AG04450 (cell line): Measurements from ENCODE around the gene NAA60. TPM values are rescaled to one million over a fixed set of nuclear protein-coding genes. Genes with fewer than 3 reads are reported as not detected.

Experiments used
- CTCF ChIA-PET: fragments of 300-600, 350-600 bp; formaldehyde crosslinking; extraction: SDS; loops from one replicate; lab custom pipeline; 2022; ENCODE audit warnings: antibody characterized with exemption, inconsistent platforms; lab: Charles Lee
- POLR2A ChIA-PET: fragments of 350-600 bp; formaldehyde crosslinking; extraction: SDS; loops from one replicate; lab custom pipeline; 2021; ENCODE audit warnings: antibody characterized with exemption, inconsistent platforms; lab: Yijun Ruan, JAX
- DNase-seq: peaks from one replicate; pipeline ENCODE4 v3.0.0-alpha.2; 2011; ENCODE audit warnings: low read depth, low spot score
- H3K27ac ChIP-seq: one replicate; pipeline ENCODE4 v1.5.1; 2012; ENCODE audit warnings: low read depth, low read length, control low read depth
- H3K27me3 ChIP-seq: one replicate; pipeline ENCODE4 v1.6.0; 2012; ENCODE audit warnings: low read length; ENCODE audit not compliant: control insufficient read depth, insufficient read depth
- H3K4me3 ChIP-seq: 2 replicates; pipeline ENCODE4 v1.5.1; 2011; ENCODE audit warnings: mild to moderate bottlenecking, low read depth, low read length, control low read depth
- H3K9me3 ChIP-seq: 2 replicates; pipeline ENCODE4 v1.5.1; 2012; ENCODE audit warnings: low read length; ENCODE audit not compliant: control insufficient read depth, insufficient read depth
- polyA plus RNA-seq: library from polyadenylated mRNA; depleted of rRNA; stranded (reverse); fragments of >200 nt; gene quantifications from 2 replicates; pipeline ENCODE4 v1.2.3, GENCODE V29; 2011
- TF ChIP-seq, protein P1 (sequence below): IDR thresholded peaks from 2 replicates; pipeline ENCODE4 v1.5.1; 2011; ENCODE audit warnings: low read depth, low read length, control low read depth, inconsistent platforms

Gene NAA60
- polyA plus RNA-seq, 1 experiment = 28.8 TPM

DNA sequence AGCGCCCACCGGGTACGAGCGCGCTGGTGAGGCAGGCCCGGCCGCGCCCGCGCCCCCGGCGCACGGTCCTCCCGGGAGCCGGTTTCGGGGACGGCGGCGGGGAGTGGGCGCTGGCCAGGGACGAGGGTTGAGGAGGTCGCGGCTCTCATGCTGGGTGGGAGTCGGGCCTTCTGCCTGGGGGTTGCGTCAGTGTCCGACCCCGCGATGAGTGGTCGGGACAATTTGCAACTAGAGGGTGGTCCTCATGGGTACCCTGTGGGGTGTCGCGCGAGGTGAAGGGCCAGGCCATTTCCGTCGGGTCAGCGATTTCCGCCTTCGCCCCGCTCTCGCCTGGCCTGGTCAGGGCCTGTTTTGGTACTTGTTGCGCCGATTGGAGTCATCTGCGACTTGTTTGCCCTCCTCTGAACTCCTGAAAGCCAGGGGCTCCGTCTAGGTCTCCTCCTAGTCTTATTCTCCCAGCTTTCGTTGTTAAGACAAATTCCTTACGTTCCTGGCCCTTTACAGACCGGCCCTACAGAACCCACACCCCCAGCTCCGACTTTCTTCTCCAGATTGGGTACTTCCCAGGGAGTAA lies 14.9 kb downstream of the NAA60 start:
- ChIA-PET CTCF (interaction anchor here (0.5 to 0.6 kb wide), 2 partner anchors 298 to 360 kb away, joined by 3 to 9 read pairs; no protein-coding TSS in a partner anchor), POLR2A (interaction anchor here (0.6 to 2.8 kb wide), 3 partner anchors 14 to 78 kb away, joined by 3 to 20 read pairs (median 5); partner anchors contain the start of genes NAA60 and ZNF597)
- no peaks in the 10 kb centered on the region for H3K9me3 ChIP-seq

DNA sequence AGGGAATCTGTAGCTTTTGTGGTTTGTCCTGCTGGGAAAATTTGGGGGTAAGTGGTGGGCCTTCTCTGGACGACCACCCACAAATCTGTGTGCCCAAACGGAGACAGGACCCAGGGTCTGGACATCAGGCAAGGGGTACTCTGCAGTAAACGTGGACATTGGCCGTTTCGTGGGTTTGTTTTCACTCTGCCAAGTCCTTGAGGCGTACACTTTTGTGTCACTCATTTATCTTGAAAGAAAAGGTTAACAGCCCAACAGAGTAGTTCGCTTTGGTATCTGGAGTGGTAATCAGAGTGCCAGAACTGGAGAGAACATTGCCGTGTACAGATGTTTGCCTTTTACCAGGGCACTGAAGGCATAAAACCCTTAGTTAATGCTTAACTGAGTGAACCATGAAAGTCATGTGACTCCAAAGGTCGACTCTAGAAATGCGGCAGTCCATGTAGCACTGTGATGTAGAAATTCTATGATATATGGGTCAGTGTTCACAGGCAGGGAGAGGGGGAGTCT lies 15.4 kb downstream of the NAA60 start:
- Histone ChIP-seq H3K27me3 (no peaks in the 10 kb centered on the region), H3K4me3 (peak overlapping the region; percentile 96), H3K27ac (peak overlapping the region; percentile 90), H3K9me3 (no peaks in the 10 kb centered on the region)
- ChIA-PET CTCF (interaction anchor here (0.5 to 0.6 kb wide), 2 partner anchors 299 to 361 kb away, joined by 3 to 9 read pairs; no protein-coding TSS in a partner anchor), POLR2A (interaction anchor here (0.6 to 2.8 kb wide), 3 partner anchors 15 to 78 kb away, joined by 3 to 20 read pairs (median 5); partner anchors contain the start of genes NAA60 and ZNF597)
- TF ChIP-seq, protein P1, sequence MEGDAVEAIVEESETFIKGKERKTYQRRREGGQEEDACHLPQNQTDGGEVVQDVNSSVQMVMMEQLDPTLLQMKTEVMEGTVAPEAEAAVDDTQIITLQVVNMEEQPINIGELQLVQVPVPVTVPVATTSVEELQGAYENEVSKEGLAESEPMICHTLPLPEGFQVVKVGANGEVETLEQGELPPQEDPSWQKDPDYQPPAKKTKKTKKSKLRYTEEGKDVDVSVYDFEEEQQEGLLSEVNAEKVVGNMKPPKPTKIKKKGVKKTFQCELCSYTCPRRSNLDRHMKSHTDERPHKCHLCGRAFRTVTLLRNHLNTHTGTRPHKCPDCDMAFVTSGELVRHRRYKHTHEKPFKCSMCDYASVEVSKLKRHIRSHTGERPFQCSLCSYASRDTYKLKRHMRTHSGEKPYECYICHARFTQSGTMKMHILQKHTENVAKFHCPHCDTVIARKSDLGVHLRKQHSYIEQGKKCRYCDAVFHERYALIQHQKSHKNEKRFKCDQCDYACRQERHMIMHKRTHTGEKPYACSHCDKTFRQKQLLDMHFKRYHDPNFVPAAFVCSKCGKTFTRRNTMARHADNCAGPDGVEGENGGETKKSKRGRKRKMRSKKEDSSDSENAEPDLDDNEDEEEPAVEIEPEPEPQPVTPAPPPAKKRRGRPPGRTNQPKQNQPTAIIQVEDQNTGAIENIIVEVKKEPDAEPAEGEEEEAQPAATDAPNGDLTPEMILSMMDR = no peak
- no peak for DNase-seq

More for the DNA sequence above, 14.9 kb downstream of the NAA60 start:
- no peaks in the 10 kb centered on the region for H3K27me3 ChIP-seq
- H3K27ac ChIP-seq = peak overlapping the region; percentile 90
- DNase-seq = no peak
- TF ChIP-seq, protein P1 = no peak
- H3K4me3 ChIP-seq = peak overlapping the region; percentile 96

DNA sequence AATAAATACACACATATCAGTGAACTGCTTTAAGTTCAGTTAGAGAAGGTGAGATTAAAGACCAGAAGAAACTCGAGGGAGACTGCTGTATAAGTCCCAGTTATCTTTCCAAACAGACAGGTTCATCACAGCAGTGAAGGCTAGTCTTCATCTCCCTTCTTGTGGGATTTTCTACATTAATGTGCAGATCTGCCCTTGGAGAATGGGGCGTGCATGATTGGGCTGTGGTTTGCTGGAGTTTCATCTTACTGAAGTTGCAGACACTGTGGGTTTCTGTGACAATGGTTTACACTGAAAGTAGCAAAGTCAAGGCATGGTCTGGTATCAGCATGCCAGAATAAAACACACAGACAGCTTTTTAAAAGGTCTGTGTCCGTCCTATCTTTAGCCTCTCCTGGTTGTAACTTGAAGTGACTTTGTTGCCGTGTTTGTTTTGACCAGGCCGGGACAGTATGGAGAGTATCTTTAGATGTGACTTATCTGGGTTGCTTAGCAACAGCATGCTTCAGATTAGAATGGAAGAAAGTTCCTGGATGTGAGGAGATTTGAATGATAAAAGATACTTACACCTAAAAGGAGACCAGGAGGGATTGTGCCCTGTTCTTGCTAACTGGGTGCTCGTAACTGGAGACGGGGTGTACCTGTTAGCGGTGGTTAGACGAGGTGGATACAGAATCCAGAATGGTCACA lies 16.1 kb downstream of the NAA60 start:
- no peaks in the 10 kb centered on the region for H3K27me3 ChIP-seq
- ChIA-PET POLR2A (interaction anchor here (2.8 kb wide), 1 partner anchor 16 kb away, joined by 20 read pairs; the partner anchor contains the start of genes NAA60 and ZNF597), CTCF (no interaction called here)
- no peak overlapping the region for H3K27ac ChIP-seq
- peak overlapping the region; percentile 96 for H3K4me3 ChIP-seq
- no peaks in the 10 kb centered on the region for H3K9me3 ChIP-seq
- no peak for DNase-seq
- TF ChIP-seq, protein P1 = no peak

- ChIA-PET CTCF (no interaction called here), POLR2A (no interaction called here)
- Histone ChIP-seq H3K9me3 (no peaks in the 10 kb centered on the region), H3K27me3 (no peaks in the 10 kb centered on the region), H3K4me3 (peak overlapping the region; percentile 96), H3K27ac (no peak overlapping the region)
- DNase-seq = no peak
- TF ChIP-seq, protein P1 = no peak
Measured at GRCh38 chr16:3460121-3460520, 16.6 kb downstream of the NAA60 start.
